Large intestine (tissue), 3 donors: ENCODE data around the gene TGFBRAP1. TPM values are rescaled to one million over a fixed set of nuclear protein-coding genes. Genes with fewer than 3 reads are reported as not detected.

Experiments
- DNase-seq, 2 donors: peaks; one replicate each; pipeline versions ENCODE4 v3.0.0 to v3.0.0-alpha.2; 2013
- H3K27ac ChIP-seq: one replicate; pipeline ENCODE4 v1.5.1; 2013; ENCODE audit warnings: low read length
- H3K27me3 ChIP-seq: 2 replicates; pipeline ENCODE4 v1.6.1; 2013; ENCODE audit warnings: low read length; ENCODE audit not compliant: control insufficient read depth, insufficient read depth
- H3K36me3 ChIP-seq: 2 replicates; pipeline ENCODE4 v1.6.1; 2013; ENCODE audit warnings: low read length; ENCODE audit not compliant: control insufficient read depth, insufficient read depth
- H3K4me1 ChIP-seq: one replicate; pipeline ENCODE4 v1.6.1; 2013; ENCODE audit warnings: low read length; ENCODE audit not compliant: control insufficient read depth, insufficient read depth
- H3K4me3 ChIP-seq: one replicate; pipeline ENCODE4 v1.5.1; 2013; ENCODE audit warnings: low read length
- H3K9me3 ChIP-seq: one replicate; pipeline ENCODE4 v1.6.1; 2013; ENCODE audit warnings: mild to moderate bottlenecking, low read depth, low read length, moderate library complexity; ENCODE audit not compliant: control insufficient read depth
- WGBS: methylation state at CpG from one replicate; pipeline ENCODE4 v1.1.5; 2013; ENCODE audit warnings: low lambda C conversion rate; ENCODE audit not compliant: insufficient coverage; 5-methylcytosine and 5-hydroxymethylcytosine counted together
- polyA plus RNA-seq: library from polyadenylated mRNA; unstranded; fragments of 120-200 nt; gene quantifications from one replicate; pipeline ENCODE4 v1.2.1, GENCODE V29; 2013

TGFBRAP1 gene
- polyA plus RNA-seq, 1 donor = 14.4 TPM

DNA sequence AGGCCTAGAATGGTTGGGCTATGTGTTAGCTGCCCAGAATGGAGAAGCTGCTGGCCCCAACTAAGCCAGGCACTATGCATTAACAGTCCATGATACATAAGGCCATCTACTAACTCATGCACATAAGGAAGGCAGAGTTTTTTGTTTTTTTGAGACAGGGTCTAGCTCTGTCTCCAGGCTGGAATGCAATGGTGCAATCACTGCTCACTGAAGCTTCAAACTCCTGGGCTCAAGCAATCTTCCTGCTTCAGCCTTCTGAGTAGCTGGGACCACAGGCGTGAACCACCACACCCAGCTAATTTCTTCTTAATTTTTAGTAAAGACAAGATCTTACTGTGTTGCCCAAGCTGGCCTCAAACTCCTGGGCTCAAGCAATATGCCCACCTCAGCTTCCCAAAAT lies 50.4 kb downstream of the TGFBRAP1 start:
- H3K36me3 ChIP-seq = peaks cover 78% of the 10 kb centered on the region
- H3K27ac ChIP-seq = no peak overlapping the region
- no peaks in the 10 kb centered on the region for H3K9me3 ChIP-seq
- no peak for DNase-seq
- no CpG with 5 or more reads among the region's 1 CpG for WGBS
- no peaks in the 10 kb centered on the region for H3K27me3 ChIP-seq
- H3K4me3 ChIP-seq = no peak overlapping the region
- no peaks in the 10 kb centered on the region for H3K4me1 ChIP-seq

DNA sequence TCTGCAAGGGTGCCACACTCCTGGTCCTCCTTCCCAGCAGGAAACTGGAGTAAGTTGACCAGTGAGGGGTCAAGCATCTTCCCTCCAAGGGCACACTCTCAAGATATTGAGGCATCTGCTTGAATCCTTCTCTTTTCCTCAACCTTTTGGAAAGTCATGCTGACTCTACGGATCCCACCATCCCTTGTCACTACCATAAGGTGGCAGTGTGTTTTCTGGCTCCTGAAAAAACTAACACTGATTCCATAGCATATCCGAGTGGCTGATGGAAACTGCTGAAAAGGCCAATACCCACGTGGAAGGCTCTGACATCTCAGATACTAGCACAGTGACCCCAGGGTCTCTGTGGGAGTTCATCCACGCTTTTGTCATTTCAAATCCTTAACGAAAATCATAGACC lies 50.9 kb downstream of the TGFBRAP1 start:
- Histone ChIP-seq H3K4me3 (no peak overlapping the region), H3K9me3 (no peaks in the 10 kb centered on the region), H3K4me1 (no peaks in the 10 kb centered on the region), H3K36me3 (peaks cover 75% of the 10 kb centered on the region), H3K27me3 (no peaks in the 10 kb centered on the region), H3K27ac (no peak overlapping the region)
- WGBS = no CpG with 5 or more reads among the region's 5 CpGs
- no peak for DNase-seq

DNA sequence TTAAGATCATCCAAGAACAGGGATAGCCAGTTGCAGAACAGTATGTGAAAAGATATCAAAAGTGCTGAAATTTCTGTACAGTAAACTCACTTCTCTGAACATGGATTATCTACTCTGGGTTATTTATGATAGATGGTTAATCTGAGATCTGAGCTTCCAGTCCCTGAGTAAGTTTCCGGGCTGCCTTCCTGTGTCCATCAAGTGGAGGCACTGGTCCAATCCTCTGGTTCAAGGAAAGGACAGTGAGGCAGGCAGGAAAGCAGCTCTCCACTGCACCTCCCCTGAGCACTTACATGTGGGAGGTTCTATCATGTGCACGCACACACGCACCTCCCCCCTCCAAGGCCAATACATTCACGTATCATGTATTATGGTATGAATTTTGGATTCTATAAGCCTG lies 55.5 kb downstream of the TGFBRAP1 start:
- Histone ChIP-seq H3K4me1 (no peaks in the 10 kb centered on the region), H3K27me3 (no peaks in the 10 kb centered on the region), H3K4me3 (no peak overlapping the region), H3K9me3 (no peaks in the 10 kb centered on the region), H3K27ac (no peak overlapping the region), H3K36me3 (peaks cover 85% of the 10 kb centered on the region)
- no CpG with 5 or more reads among the region's 4 CpGs for WGBS
- DNase-seq = no peak

DNA sequence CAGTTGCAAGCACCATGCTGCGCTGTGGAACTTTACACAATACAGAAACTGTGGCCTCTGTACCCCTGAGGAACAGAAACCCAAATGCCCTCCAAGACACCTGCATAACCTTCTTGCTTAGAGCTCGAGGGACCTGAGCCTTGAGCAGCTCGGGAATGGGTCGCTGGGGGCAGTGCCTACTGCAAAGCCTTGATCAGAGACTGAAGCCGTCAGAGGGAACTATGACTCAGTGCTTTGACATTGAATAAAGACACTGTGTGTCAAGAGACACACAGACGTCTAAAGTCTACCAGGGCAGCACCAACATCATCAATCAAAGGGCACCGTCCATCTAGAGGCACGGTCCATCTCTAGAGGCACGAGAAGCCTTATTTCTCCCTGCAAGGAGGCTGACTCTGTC lies 57.4 kb downstream of the TGFBRAP1 start:
- peaks cover 86% of the 10 kb centered on the region for H3K36me3 ChIP-seq
- WGBS = no CpG with 5 or more reads among the region's 9 CpGs
- no peak overlapping the region for H3K4me3 ChIP-seq
- H3K27ac ChIP-seq = no peak overlapping the region
- H3K4me1 ChIP-seq = no peaks in the 10 kb centered on the region
- H3K9me3 ChIP-seq = no peaks in the 10 kb centered on the region
- peak in 1 of 2 donors; percentile 9 for DNase-seq
- H3K27me3 ChIP-seq = no peaks in the 10 kb centered on the region

DNA sequence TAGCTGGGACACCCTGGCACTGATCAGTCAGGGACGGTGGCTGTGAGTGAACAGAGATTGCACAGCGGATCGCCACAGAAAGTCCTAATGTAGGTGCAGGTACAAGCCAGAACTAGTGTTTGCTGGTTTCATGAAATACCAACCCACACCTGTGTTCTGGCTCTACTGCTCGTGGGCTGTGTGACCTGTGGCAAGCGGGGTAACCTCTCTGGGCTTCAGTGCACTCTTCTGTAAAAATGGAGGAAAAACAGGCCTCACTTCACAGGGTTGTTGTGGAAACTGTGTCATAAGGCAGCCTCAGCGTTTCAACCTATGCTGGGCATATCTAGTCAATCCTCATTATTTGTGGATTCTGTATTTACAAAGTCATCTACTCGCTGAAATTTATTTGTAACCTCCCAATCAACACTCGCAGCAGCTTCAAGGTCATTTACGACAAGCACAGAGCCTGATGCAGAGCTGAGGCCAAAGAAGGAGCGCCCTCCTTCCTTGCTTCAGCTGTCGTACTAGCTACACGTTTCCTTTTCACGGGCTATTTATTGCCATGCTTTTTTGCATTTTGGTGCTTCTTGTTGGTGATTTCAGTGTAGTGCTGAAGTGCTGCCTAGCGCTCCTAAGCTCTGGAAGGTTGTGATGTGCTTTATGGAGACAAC lies 58.0 kb downstream of the TGFBRAP1 start:
- H3K4me3 ChIP-seq = no peak overlapping the region
- H3K9me3 ChIP-seq = no peaks in the 10 kb centered on the region
- H3K27me3 ChIP-seq = no peaks in the 10 kb centered on the region
- no CpG with 5 or more reads among the region's 14 CpGs for WGBS
- no peak for DNase-seq
- peaks cover 86% of the 10 kb centered on the region for H3K36me3 ChIP-seq
- H3K4me1 ChIP-seq = no peaks in the 10 kb centered on the region
- H3K27ac ChIP-seq = no peak overlapping the region

DNA sequence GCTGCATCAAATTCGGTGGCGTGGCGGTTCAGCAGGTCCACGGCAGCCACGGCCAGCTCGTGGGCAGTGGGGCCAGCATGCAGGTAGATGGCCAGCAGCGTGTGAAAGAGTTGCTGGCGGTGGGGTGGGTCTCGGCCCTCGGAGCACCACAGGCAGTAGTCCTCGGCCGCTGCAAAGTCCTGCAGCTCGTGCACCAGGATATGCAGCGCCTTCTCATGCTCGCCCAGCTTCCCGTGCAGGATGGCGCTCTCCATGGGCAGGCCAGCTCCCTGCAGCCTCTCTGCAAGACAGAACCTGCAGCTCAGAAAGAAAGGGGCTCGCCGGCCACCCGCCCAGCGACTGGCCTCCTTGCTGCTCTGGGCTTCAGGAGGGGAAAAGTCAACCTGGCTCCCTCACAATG lies 60.1 kb downstream of the TGFBRAP1 start:
- Histone ChIP-seq H3K9me3 (no peaks in the 10 kb centered on the region), H3K4me1 (no peaks in the 10 kb centered on the region), H3K27me3 (no peaks in the 10 kb centered on the region), H3K4me3 (no peak overlapping the region), H3K36me3 (peaks cover 80% of the 10 kb centered on the region), H3K27ac (no peak overlapping the region)
- WGBS = no CpG with 5 or more reads among the region's 21 CpGs
- no peak for DNase-seq

DNA sequence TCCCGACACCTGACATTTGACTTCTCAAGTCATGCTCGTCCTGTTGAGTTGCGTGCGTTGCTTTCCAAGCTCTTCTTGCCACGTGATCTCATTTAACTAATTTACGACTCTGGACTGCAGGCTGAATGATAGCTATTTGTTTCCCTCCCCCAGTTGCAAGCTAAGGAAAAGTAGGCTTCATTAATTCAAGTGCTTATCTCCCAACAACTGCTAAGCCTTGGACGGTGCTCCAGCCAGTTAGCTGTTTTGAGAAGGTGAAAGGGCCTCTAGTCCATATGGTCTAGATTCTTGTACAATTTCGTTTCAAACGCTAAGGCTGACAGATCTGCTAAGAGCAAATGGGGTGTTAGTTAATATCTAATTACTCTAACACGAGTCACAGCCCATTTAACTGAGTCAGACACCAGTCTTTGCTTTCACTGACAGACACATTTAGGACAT lies 66.9 kb downstream of the TGFBRAP1 start:
- Histone ChIP-seq H3K36me3 (peaks cover 21% of the 10 kb centered on the region), H3K9me3 (no peaks in the 10 kb centered on the region), H3K4me3 (no peak overlapping the region), H3K27me3 (no peaks in the 10 kb centered on the region), H3K4me1 (no peaks in the 10 kb centered on the region), H3K27ac (no peak overlapping the region)
- DNase-seq = no peak
- no CpG with 5 or more reads among the region's 10 CpGs for WGBS

DNA sequence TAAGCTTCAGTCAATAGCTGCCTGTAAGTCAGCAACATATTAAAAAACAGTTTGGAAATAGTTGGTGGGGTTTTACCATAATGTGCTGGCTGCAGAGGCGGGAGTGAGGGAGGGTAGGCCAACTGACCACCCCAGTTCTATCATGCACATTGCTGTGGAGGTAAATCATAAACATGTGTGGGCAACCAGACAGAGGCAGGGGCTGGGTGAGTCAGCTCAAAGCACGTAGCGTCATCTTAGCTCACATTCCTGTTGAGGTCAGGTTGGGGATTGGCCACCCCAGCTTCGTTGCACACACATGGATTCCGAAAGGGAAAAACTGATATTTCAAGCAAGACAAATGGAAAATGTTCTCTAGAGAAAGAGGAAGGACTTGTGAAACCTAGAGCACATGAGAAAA lies 68.5 kb downstream of the TGFBRAP1 start:
- no peaks in the 10 kb centered on the region for H3K27me3 ChIP-seq
- H3K27ac ChIP-seq = no peak overlapping the region
- 70% methylated on average over 2 of the region's 5 CpGs for WGBS

DNA sequence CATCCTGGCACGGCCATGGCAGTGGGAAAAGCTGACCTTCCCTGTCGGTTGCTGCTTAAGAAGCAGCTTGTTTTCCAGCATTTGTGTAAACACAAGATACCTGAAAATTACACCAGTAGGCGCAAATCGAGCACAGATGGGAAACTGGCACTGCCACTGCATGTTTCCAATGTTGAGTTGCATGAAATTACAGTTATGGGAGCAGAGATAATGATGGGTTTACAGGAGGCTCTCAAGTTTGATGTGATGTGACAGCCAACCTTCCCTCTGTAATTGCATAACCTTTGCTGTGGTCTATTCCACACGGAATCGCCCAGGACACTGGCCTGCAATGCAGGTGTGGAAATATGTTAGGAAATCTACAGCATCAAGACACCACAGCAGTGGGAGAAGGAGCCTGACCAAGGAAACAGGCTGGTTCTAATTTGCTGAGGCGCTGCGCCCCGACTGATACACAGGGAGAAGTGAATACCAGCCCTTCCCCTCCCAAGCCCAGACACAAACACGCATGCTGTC lies 70.6 kb downstream of the TGFBRAP1 start:
- H3K9me3 ChIP-seq = no peaks in the 10 kb centered on the region
- 80% methylated on average over 1 of the region's 10 CpGs for WGBS
- no peaks in the 10 kb centered on the region for H3K27me3 ChIP-seq
- H3K27ac ChIP-seq = no peak overlapping the region
- no peaks in the 10 kb centered on the region for H3K4me1 ChIP-seq
- DNase-seq = no peak
- no peaks in the 10 kb centered on the region for H3K36me3 ChIP-seq
- H3K4me3 ChIP-seq = no peak overlapping the region

More for the DNA sequence above, 68.5 kb downstream of the TGFBRAP1 start:
- no peaks in the 10 kb centered on the region for H3K4me1 ChIP-seq
- no peak overlapping the region for H3K4me3 ChIP-seq
- peaks cover 6% of the 10 kb centered on the region for H3K36me3 ChIP-seq
- H3K9me3 ChIP-seq = no peaks in the 10 kb centered on the region
- no peak for DNase-seq

DNA sequence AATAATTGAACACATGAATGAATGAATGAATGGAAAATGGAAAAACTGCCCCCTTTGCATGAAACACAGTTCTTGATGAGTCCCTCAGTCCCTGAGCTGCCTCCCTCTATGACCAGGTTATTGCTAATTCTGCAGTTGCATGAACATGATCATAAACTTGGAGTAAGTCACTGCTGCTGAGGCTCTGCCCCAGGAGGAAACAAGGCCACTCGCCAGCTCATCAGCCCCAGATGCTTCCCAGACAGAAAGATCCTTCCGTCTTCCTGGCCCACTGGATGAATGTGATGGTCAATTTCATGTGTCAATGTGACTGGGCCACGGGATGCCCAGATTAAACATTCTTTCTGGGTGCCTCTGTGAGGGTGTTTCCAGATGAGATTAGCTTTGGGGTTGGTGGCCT lies 71.6 kb downstream of the TGFBRAP1 start:
- DNase-seq = no peak
- Histone ChIP-seq H3K27me3 (no peaks in the 10 kb centered on the region), H3K27ac (no peak overlapping the region), H3K4me3 (no peak overlapping the region), H3K9me3 (no peaks in the 10 kb centered on the region), H3K36me3 (no peaks in the 10 kb centered on the region), H3K4me1 (no peaks in the 10 kb centered on the region)
- no CpG with 5 or more reads among the region's 3 CpGs for WGBS

DNA sequence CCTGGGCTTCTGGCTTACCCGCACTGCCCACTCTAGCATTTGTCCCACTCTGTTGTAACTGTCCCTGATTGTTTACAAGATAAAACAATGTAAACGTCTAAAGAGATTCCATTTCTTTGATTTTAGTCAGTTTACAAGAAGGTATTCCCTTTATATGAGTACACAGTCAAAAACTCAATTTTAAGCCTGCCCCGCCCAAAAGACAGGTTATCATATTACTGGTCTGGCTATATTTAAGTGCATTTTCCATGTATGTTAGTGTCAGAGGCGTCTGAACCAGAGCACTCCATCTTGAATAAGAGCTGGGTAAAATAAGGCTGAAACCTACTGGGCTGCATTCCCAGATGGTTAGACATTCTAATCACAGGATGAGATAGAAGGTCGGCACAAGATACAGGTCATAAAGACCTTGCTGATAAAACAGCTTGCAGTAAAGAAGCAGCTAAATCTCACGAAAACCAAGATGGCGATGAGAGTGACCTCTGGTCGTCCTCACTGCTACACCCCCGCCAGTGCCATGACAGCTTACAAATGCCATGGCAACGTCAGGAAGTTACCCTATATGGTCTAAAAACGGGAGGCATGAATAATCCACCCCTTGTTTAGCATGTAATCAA lies 73.0 kb downstream of the TGFBRAP1 start:
- peak; percentile 14 to 63 for DNase-seq
- Histone ChIP-seq H3K36me3 (no peaks in the 10 kb centered on the region), H3K27ac (no peak overlapping the region), H3K4me1 (no peaks in the 10 kb centered on the region), H3K4me3 (no peak overlapping the region), H3K27me3 (no peaks in the 10 kb centered on the region), H3K9me3 (no peaks in the 10 kb centered on the region)
- 36% methylated on average over 3 of the region's 11 CpGs for WGBS
